Cardiac fibroblast (primary cell): Measurements from ENCODE around the gene CCDC110.
A peak's percentile ranks its signal among the peaks of the same experiment; 100 is the strongest.

ENCODE experiments used
- DNase-seq, 2 donors: peaks; one replicate each; pipeline versions ENCODE4 v3.0.0 to v3.0.0-alpha.2; 2010; ENCODE audit warnings: low read depth in 2 of 2
- H3K4me3 ChIP-seq, 2 donors: replicated peaks in 1 of 2; 1 replicate in 1 of 2; 2 replicates in 1 of 2; pipeline ENCODE4 v1.5.1; 2011; ENCODE audit warnings: low read depth in 2 of 2, low read length in 2 of 2, mild to moderate bottlenecking in 2 of 2, moderate library complexity in 1 of 2
- TF ChIP-seq, protein P1 (sequence below): IDR thresholded peaks from one replicate; pipeline ENCODE4 v1.5.1; 2011; ENCODE audit warnings: low read depth, mild to moderate bottlenecking, low read length, inconsistent platforms

CCDC110 gene

DNA sequence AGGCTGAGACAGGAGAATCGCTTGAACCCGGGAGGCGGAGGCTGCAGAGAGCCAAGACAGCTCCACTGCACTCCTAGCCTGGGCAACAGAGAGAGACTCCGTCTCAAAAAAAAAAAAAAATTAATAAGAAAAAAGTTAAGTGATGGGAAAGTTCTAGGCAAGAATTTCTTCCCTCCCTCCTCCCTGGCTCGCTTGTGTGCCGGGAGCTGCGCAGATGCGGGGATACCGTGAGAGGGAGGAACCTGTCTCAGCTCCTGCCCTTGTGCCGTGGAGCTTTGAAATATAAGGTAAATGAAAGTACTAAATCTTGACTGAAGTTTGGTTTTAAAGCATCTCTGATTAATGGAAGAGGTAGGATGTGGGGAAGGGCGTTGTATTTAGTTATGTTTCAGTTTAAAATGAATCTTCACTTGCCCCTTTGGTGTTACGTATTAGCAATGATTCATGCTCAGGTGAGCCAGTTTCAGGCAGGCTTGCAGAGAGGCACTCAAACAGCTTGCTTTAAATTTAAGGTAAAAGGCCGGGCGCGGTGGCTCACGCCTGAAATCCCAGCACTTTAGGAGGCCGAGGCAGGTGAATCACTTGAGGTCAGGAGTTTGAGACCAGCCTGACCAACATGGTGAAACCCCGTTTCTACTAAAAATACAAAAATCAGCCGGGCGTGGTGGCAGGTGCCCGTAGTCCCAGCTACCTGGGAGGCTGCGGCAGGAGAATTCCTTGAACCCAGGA is 44.4 kb downstream of the CCDC110 start:
- DNase-seq = no peak

DNA sequence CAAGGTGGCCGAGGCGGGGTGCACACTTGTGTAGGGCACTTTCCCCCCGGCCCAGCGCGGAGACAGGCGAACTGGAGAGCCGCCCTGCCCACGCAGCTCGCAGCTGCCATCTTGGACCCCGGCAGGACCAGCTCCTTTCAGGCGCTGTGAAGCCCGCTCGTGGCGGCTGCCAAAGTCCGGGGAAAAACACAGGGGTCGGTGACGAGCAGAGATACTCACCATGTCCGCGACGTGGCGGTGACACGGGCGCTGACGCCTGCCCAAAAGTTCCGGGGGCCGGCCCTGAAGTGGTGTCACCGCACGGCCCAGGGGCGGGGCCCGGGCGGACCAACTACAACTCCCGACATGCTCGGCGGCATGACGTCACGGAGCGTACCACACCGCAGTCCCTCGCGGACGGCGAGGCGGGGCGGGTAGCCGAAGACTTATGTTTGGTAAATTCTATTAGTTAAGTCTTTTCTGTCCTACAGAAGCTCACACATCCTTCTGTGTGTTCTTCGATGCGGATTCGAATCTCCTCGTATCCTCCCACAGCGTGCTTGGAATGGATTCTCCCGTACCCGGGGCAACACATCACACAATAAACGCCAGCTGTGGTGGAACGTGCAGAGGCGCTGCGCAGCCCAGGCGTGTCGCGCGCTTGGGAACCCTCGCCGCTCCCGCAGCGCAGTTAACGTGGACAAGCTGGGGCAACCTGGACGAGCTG is 45.7 kb downstream of the CCDC110 start, which contains the start of gene UFSP2:
Gene UFSP2, minus strand, starts transcription at position 318 of the 706 bp plus-strand sequence. Its CDS starts 96 bp downstream, at position 222.
- TF ChIP-seq, protein P1, sequence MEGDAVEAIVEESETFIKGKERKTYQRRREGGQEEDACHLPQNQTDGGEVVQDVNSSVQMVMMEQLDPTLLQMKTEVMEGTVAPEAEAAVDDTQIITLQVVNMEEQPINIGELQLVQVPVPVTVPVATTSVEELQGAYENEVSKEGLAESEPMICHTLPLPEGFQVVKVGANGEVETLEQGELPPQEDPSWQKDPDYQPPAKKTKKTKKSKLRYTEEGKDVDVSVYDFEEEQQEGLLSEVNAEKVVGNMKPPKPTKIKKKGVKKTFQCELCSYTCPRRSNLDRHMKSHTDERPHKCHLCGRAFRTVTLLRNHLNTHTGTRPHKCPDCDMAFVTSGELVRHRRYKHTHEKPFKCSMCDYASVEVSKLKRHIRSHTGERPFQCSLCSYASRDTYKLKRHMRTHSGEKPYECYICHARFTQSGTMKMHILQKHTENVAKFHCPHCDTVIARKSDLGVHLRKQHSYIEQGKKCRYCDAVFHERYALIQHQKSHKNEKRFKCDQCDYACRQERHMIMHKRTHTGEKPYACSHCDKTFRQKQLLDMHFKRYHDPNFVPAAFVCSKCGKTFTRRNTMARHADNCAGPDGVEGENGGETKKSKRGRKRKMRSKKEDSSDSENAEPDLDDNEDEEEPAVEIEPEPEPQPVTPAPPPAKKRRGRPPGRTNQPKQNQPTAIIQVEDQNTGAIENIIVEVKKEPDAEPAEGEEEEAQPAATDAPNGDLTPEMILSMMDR = no peak
- peak within 1 kb of the TSS; percentile 80 to 92 for H3K4me3 ChIP-seq
- peak; percentile 93 to 94 for DNase-seq

More for the DNA sequence above, 44.4 kb downstream of the CCDC110 start:
- no peak overlapping the region for H3K4me3 ChIP-seq
- TF ChIP-seq, protein P1 = no peak

DNA sequence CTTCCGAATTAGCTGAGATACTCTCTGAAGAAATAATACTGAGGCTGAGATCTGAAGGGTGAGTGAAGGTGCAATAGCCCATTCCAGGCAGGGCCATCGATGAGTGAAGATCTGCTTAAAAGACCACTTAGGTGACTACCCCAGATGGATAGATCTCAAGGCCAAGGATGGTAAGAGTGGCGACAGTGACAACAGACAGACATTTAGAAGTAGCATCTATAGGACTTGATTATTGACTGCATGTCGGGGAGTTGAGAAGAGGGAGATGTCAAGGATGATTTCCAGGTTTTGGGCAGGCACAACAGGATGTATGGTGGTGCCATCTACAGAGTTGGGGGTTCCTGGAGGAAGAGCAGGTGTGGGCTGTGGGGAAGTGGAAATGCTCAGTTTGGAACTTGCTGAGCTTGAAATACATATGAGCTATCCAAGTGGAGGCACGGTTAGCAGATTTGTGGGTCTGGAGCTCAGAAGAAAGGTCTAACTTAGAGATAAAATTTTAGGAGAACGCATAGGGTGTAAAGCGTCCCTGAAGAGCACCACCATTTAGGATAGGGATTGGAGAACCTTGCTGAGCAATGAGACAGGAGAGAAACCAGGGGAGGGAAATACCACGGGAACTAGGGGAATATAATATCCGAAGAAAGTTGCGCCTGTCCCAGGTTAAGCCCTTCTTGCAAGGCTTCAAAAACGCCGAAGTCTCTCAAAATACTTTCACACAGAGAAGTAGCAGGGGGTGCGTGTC is 46.5 kb downstream of the CCDC110 start:
- TF ChIP-seq, protein P1 = no peak
- DNase-seq = no peak
- H3K4me3 ChIP-seq = peak overlapping the region; percentile 80 to 92

DNA sequence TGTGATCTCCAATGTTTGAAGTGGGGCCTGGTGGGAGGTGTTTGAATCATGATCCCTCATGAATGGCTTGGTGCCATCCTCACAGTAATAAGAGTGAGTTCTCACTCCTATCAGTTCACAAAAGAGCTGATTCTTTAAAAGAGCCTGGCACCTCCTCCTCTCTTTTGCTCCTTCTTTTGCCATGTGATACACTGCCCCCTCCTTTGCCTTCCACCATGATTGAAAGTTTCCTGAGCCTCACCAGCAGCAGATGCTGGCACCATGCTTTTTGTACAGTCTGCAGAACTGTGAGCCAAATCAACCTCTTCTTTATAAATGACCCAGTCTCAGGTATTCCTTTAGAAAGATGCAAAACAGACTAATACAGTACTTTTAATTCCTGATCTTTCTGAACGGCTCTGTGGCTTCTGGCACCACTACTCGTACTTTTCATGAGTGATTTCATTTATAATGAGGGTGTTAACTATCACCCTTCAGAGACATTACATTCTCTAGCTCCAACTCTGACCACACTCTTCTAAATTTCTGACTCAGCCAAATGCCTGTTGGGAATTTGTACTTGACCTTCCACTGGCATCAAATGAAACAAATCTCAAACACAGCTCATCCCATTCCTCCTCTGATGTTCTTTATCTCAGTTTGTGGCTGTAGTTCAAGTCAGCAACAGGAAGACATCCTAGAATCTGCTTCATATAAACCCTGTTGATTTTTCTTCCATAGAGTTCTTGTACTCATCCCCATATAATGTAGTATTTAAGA is 50.0 kb downstream of the CCDC110 start:
- DNase-seq = peak; percentile 49 to 67
- TF ChIP-seq, protein P1 = no peak
- no peak overlapping the region for H3K4me3 ChIP-seq

DNA sequence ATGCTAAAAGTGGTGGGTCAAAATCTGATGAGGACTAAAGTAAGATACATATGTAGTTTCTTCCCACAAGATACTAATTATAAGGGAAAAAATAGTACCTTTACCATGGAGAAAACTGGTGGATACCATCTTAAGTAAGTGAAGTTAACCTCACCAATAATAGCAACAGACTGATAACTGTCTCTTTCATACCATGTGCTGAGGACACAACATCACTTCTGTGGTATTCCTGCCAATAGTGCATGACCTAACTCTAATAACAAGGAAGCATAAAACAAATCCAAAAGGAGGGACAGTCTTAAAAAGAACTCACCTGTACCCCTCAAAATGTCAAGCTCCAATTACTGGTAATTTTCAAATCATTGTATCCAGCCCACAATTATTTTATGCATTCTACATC is 54.6 kb downstream of the CCDC110 start:
- TF ChIP-seq, protein P1 = no peak
- H3K4me3 ChIP-seq = no peak overlapping the region
- DNase-seq = no peak

DNA sequence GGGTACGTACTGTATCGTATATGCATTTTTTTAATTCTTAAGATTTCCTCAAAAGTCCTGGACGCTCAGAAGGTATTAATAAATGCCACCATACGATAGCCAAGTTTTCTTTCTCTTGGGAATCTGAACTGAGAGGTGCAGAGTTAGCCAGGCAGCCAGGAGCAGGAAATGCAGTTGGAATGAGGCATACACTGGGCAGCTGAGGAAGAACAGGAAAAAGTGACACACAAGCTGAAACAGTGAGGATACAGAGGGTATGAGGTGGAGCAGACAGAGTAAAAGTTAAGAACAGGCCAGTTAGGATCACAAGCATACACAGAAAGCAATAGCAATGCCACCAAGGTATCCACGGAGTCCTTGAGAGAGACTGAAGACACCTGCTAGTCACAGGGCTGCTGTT is 59.1 kb downstream of the CCDC110 start:
- no peak overlapping the region for H3K4me3 ChIP-seq
- TF ChIP-seq, protein P1 = no peak
- no peak for DNase-seq
